ENCODE measurements around the gene ARHGAP28.
A peak's percentile ranks its signal among the peaks of the same experiment; 100 is the strongest.
"Not testable (repeated sequence)": the region's sequence is repeated elsewhere in the genome, so short reads cannot be mapped to it uniquely, and the experiment has no call there.

ARHGAP28 gene

GRCh38 chr18:6835345-6835744, 105.8 kb downstream of the ARHGAP28 start:
- H3K27ac Mint-ChIP-seq, result no peak overlapping the region
- H3K36me3 Mint-ChIP-seq (ENCODE audit: low read depth), result peaks cover 72% of the 10 kb centered on the region
- peaks cover 5% of the 10 kb centered on the region for H3K4me1 Mint-ChIP-seq
- H3K4me3 Mint-ChIP-seq, result no peak overlapping the region
- TF ChIP-seq CTCF (IDR thresholded peaks at IDR 0.05), result no peak
- peaks cover 14% of the 10 kb centered on the region for H3K9me3 Mint-ChIP-seq
- DNase-seq, result no peak
- no peaks in the 10 kb centered on the region for H3K27me3 Mint-ChIP-seq (ENCODE audit: low read depth, poor library complexity)

- H3K9me3 Mint-ChIP-seq, result peaks cover 14% of the 10 kb centered on the region
- peak overlapping the region; percentile 18 for H3K27ac Mint-ChIP-seq
- no peaks in the 10 kb centered on the region for H3K27me3 Mint-ChIP-seq (ENCODE audit: low read depth, poor library complexity)
- H3K4me3 Mint-ChIP-seq, result no peak overlapping the region
- DNase-seq, result no peak
- TF ChIP-seq CTCF (IDR thresholded peaks at IDR 0.05), result no peak
- H3K36me3 Mint-ChIP-seq (ENCODE audit: low read depth), result peaks cover 64% of the 10 kb centered on the region
- peaks cover 6% of the 10 kb centered on the region for H3K4me1 Mint-ChIP-seq
Observed at GRCh38 chr18:6836331-6836730, 106.8 kb downstream of the ARHGAP28 start.

GRCh38 chr18:6837904-6838303, 108.4 kb downstream of the ARHGAP28 start:
- no peak for TF ChIP-seq CTCF (IDR thresholded peaks at IDR 0.05)
- peaks cover 20% of the 10 kb centered on the region for H3K4me1 Mint-ChIP-seq
- no peaks in the 10 kb centered on the region for H3K9me3 Mint-ChIP-seq
- no peak for DNase-seq
- no peak overlapping the region for H3K27ac Mint-ChIP-seq
- no peaks in the 10 kb centered on the region for H3K27me3 Mint-ChIP-seq (ENCODE audit: low read depth, poor library complexity)
- peaks cover 48% of the 10 kb centered on the region for H3K36me3 Mint-ChIP-seq (ENCODE audit: low read depth)
- H3K4me3 Mint-ChIP-seq, result no peak overlapping the region

- no peak for TF ChIP-seq CTCF (IDR thresholded peaks at IDR 0.05)
- Mint-ChIP-seq H3K36me3 (ENCODE audit: low read depth) (peaks cover 51% of the 10 kb centered on the region), H3K9me3 (no peaks in the 10 kb centered on the region), H3K27ac (peak overlapping the region; percentile 6), H3K27me3 (ENCODE audit: low read depth, poor library complexity) (no peaks in the 10 kb centered on the region), H3K4me1 (peaks cover 15% of the 10 kb centered on the region), H3K4me3 (no peak overlapping the region)
- DNase-seq, result no peak
Observed at GRCh38 chr18:6842081-6842480, 112.6 kb downstream of the ARHGAP28 start.

GRCh38 chr18:6843308-6843707, 113.8 kb downstream of the ARHGAP28 start:
- Mint-ChIP-seq H3K27me3 (ENCODE audit: low read depth, poor library complexity) (no peaks in the 10 kb centered on the region), H3K4me1 (peaks cover 15% of the 10 kb centered on the region), H3K27ac (no peak overlapping the region), H3K4me3 (no peak overlapping the region), H3K9me3 (no peaks in the 10 kb centered on the region), H3K36me3 (ENCODE audit: low read depth) (peaks cover 42% of the 10 kb centered on the region)
- no peak for DNase-seq
- no peak for TF ChIP-seq CTCF (IDR thresholded peaks at IDR 0.05)

GRCh38 chr18:6845521-6845920, 116.0 kb downstream of the ARHGAP28 start:
- H3K27ac Mint-ChIP-seq, H3K4me3 Mint-ChIP-seq: not testable (repeated sequence)
- H3K36me3 Mint-ChIP-seq (ENCODE audit: low read depth), result peaks cover 31% of the 10 kb centered on the region

More at GRCh38 chr18:6845521-6845920, 116.0 kb downstream of the ARHGAP28 start:
- not testable (repeated sequence) for DNase-seq; H3K9me3 Mint-ChIP-seq; H3K27me3 Mint-ChIP-seq (ENCODE audit: low read depth, poor library complexity)
- peaks cover 15% of the 10 kb centered on the region for H3K4me1 Mint-ChIP-seq
